RPMI7951 (cell line): Measurements from ENCODE around the gene SHKBP1. TPM values are rescaled to one million over a fixed set of nuclear protein-coding genes. Genes with fewer than 3 reads are reported as not detected.

Experiments
- DNase-seq: peaks from one replicate; pipeline ENCODE4 v3.0.0-alpha.2; 2012; ENCODE audit warnings: low read depth
- total RNA-seq: library from RNA; depleted of rRNA; stranded (reverse); fragments of >200 nt; shearing (Covaris generic); gene quantifications from 2 replicates; pipeline ENCODE4 v1.2.3, GENCODE V29; 2014; rRNA removed

The SHKBP1 gene
- total RNA-seq, 1 experiment from 2014 or later, result 33.3 TPM

DNA sequence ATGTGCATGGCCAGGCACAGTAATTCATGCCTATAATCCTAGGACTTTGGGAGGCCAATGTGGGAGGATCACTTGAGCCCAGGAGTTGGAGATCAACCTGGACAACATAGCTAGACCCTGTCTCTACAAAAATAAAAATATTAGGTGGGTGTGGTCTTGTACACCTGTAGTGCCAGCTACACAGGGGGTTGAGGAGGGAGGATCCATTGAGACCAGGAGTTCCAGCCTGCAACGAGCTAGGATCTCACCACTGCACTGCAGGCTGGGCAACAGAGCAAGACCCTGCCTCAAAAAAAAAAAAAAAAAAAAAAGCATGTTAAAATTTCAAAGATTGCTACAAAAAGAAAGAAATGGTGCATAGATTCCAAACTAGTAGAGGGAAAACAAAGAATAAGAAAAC is 61.7 kb downstream of the SHKBP1 start:
- no peak for DNase-seq

DNA sequence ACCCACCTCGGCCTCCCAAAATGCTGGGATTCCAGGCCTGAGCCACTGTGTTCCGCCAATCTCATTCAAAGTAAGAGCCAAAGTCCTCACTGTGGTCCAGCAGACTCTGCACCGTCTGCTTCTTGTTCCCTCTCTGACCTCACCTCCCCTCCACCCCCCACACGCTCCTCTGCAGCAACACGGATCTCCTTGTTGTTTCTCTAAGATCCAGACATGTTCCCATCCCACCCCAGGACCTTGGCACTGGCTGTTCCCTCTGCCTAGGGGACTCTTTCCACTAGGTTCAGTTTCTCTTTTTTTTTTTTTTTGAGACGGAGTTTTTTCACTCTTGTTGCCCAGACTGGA is 62.9 kb downstream of the SHKBP1 start:
- DNase-seq, result no peak

DNA sequence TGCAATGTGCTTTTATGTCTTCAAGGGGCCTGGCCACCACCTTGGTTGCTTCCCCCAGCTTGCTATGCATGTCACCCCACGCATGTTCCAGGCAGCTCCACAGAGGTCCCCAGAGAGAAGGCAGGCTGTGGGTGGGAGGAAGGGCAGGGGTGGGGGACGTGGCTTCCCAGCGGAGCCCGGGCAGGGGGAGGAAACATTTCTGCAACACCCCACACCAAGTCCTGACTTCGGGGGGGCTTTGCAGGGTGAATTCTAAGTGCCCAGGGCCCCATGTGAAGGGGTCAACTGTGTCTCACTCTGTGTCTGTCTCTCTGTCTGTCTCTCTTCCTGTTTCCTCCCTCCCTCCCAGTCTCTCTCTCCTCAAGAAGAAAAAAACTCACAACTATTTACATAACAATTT is 64.1 kb downstream of the SHKBP1 start:
- no peak for DNase-seq

Other genes starting within 250 kb of the SHKBP1 start
- gene C19orf47, start 228.5 kb upstream of the SHKBP1 start, total RNA-seq, result 7.2 and 8.9 TPM in 2 replicates
- 179 and 262 TPM in 2 replicates for gene PLD3, start 228.2 kb upstream of the SHKBP1 start, total RNA-seq
- gene HIPK4, start 186.7 kb upstream of the SHKBP1 start, total RNA-seq, result under 0.01 TPM in 1 of 2 replicates, not detected in the other
- gene PRX, start 163.5 kb upstream of the SHKBP1 start, total RNA-seq, result 0.72 and 1.2 TPM in 2 replicates
- 13.2 and 17.1 TPM in 2 replicates for gene SERTAD1, start 150.9 kb upstream of the SHKBP1 start, total RNA-seq
- 29.4 and 32.3 TPM in 2 replicates for gene SERTAD3, start 132.5 kb upstream of the SHKBP1 start, total RNA-seq
- gene BLVRB, start 111.1 kb upstream of the SHKBP1 start, total RNA-seq, result 77.4 and 101 TPM in 2 replicates
- gene SPTBN4, start 109.9 kb upstream of the SHKBP1 start, total RNA-seq, result 0.84 and 2.9 TPM in 2 replicates
- 21.5 and 22.0 TPM in 2 replicates for gene LTBP4, start 24.5 kb downstream of the SHKBP1 start, total RNA-seq
- 11.8 and 13.2 TPM in 2 replicates for gene NUMBL, start 113.8 kb downstream of the SHKBP1 start, total RNA-seq
- gene COQ8B, start 140.0 kb downstream of the SHKBP1 start, total RNA-seq, result 18.9 and 23.6 TPM in 2 replicates
- gene ITPKC, start 140.2 kb downstream of the SHKBP1 start, total RNA-seq, result 3.9 and 4.1 TPM in 2 replicates
- gene ACTMAP, start 173.6 kb downstream of the SHKBP1 start, total RNA-seq, result 1.3 and 1.5 TPM in 2 replicates
- gene SNRPA, start 174.3 kb downstream of the SHKBP1 start, total RNA-seq, result 86.5 and 102 TPM in 2 replicates
- gene MIA, start 198.6 kb downstream of the SHKBP1 start, total RNA-seq, result 8.9 and 12.6 TPM in 2 replicates
- 19.6 and 23.0 TPM in 2 replicates for gene RAB4B, start 201.4 kb downstream of the SHKBP1 start, total RNA-seq
- 55.3 and 64.7 TPM in 2 replicates for gene EGLN2, start 222.3 kb downstream of the SHKBP1 start, total RNA-seq